ENCODE data around the gene CCDC83. TPM values are rescaled to one million over a fixed set of nuclear protein-coding genes. Genes with fewer than 3 reads are reported as not detected.

Gene CCDC83
- total and polyA plus RNA-seq, 2 donors (not counting 1 experiment from before 2014, with no cell fraction given) = under 0.01 TPM; not detected in 1

- Histone ChIP-seq H3K4me3 (replicated peaks in 1 of 4; ENCODE audit: control extremely low read depth in 1 of 4, insufficient read depth in 1 of 4, low read depth in 3 of 4, low read length in 4 of 4) (no peak overlapping the region), H3K4me2 (ENCODE audit: extremely low read depth, insufficient read depth, low read length) (no peak overlapping the region), H2AFZ (ENCODE audit: low read length) (no peak overlapping the region), H3K27me3 (ENCODE audit: control insufficient read depth, insufficient read depth, low read length) (no peaks in the 10 kb centered on the region), H3K4me1 (ENCODE audit: control insufficient read depth, extremely low read depth, insufficient read depth, low read length) (peaks cover 11% of the 10 kb centered on the region), H3K27ac (ENCODE audit: insufficient read depth, low read length) (no peak overlapping the region), H3K9me3 (ENCODE audit: control insufficient read depth, insufficient read depth, low read depth, low read length) (no peaks in the 10 kb centered on the region), H3K79me2 (ENCODE audit: control insufficient read depth, insufficient read depth, low read length) (no peaks in the 10 kb centered on the region), H4K20me1 (ENCODE audit: control insufficient read depth, extremely low read depth, insufficient read depth, low read length) (no peaks in the 10 kb centered on the region), H3K9ac (ENCODE audit: insufficient read depth, low read length) (no peak overlapping the region), H3K36me3 (ENCODE audit: control insufficient read depth, insufficient read depth, low read length) (no peaks in the 10 kb centered on the region)
- TF ChIP-seq CTCF (conservative IDR thresholded peaks at IDR 0.05 in 1 of 2, IDR thresholded peaks at IDR 0.05 in 1 of 2; ENCODE audit: low read depth in 1 of 2, low read length in 2 of 2) = no peak
- TF ChIP-seq EZH2 (IDR thresholded peaks at IDR 0.05; ENCODE audit: low read length, missing control alignments) = no peak
- peak in 1 of 2 donors; percentile 27 for DNase-seq (ENCODE audit: low read depth in 2 of 2)
Measured at GRCh38 chr11:85948884-85949283, 93.7 kb downstream of the CCDC83 start.

- H3K9ac ChIP-seq (ENCODE audit: insufficient read depth, low read length) = no peak overlapping the region
- no peaks in the 10 kb centered on the region for H3K9me3 ChIP-seq (ENCODE audit: control insufficient read depth, insufficient read depth, low read depth, low read length)
- TF ChIP-seq EZH2 (IDR thresholded peaks at IDR 0.05; ENCODE audit: low read length, missing control alignments) = no peak
- no peak for TF ChIP-seq CTCF (conservative IDR thresholded peaks at IDR 0.05 in 1 of 2, IDR thresholded peaks at IDR 0.05 in 1 of 2; ENCODE audit: low read depth in 1 of 2, low read length in 2 of 2)
- no peaks in the 10 kb centered on the region for H3K79me2 ChIP-seq (ENCODE audit: control insufficient read depth, insufficient read depth, low read length)
- no peak overlapping the region for H3K4me2 ChIP-seq (ENCODE audit: extremely low read depth, insufficient read depth, low read length)
- no peaks in the 10 kb centered on the region for H3K36me3 ChIP-seq (ENCODE audit: control insufficient read depth, insufficient read depth, low read length)
- H2AFZ ChIP-seq (ENCODE audit: low read length) = no peak overlapping the region
- H4K20me1 ChIP-seq (ENCODE audit: control insufficient read depth, extremely low read depth, insufficient read depth, low read length) = no peaks in the 10 kb centered on the region
- peaks cover 11% of the 10 kb centered on the region for H3K4me1 ChIP-seq (ENCODE audit: control insufficient read depth, extremely low read depth, insufficient read depth, low read length)
- no peak for DNase-seq (ENCODE audit: low read depth in 2 of 2)
- H3K4me3 ChIP-seq (replicated peaks in 1 of 4; ENCODE audit: control extremely low read depth in 1 of 4, insufficient read depth in 1 of 4, low read depth in 3 of 4, low read length in 4 of 4) = no peak overlapping the region
- H3K27ac ChIP-seq (ENCODE audit: insufficient read depth, low read length) = no peak overlapping the region
- no peaks in the 10 kb centered on the region for H3K27me3 ChIP-seq (ENCODE audit: control insufficient read depth, insufficient read depth, low read length)
Measured at GRCh38 chr11:85949798-85950197, 94.6 kb downstream of the CCDC83 start.

- H3K4me1 ChIP-seq (ENCODE audit: control insufficient read depth, extremely low read depth, insufficient read depth, low read length) = peaks cover 11% of the 10 kb centered on the region
- no peak overlapping the region for H3K27ac ChIP-seq (ENCODE audit: insufficient read depth, low read length)
- H3K9ac ChIP-seq (ENCODE audit: insufficient read depth, low read length) = no peak overlapping the region
- TF ChIP-seq EZH2 (IDR thresholded peaks at IDR 0.05; ENCODE audit: low read length, missing control alignments) (no peak), CTCF (conservative IDR thresholded peaks at IDR 0.05 in 1 of 2, IDR thresholded peaks at IDR 0.05 in 1 of 2; ENCODE audit: low read depth in 1 of 2, low read length in 2 of 2) (no peak)
- H2AFZ ChIP-seq (ENCODE audit: low read length) = no peak overlapping the region
- no peaks in the 10 kb centered on the region for H3K27me3 ChIP-seq (ENCODE audit: control insufficient read depth, insufficient read depth, low read length)
- DNase-seq (ENCODE audit: low read depth in 2 of 2) = no peak
- H3K36me3 ChIP-seq (ENCODE audit: control insufficient read depth, insufficient read depth, low read length) = no peaks in the 10 kb centered on the region
- H3K4me3 ChIP-seq (replicated peaks in 1 of 4; ENCODE audit: control extremely low read depth in 1 of 4, insufficient read depth in 1 of 4, low read depth in 3 of 4, low read length in 4 of 4) = no peak overlapping the region
- H3K79me2 ChIP-seq (ENCODE audit: control insufficient read depth, insufficient read depth, low read length) = no peaks in the 10 kb centered on the region
- no peaks in the 10 kb centered on the region for H4K20me1 ChIP-seq (ENCODE audit: control insufficient read depth, extremely low read depth, insufficient read depth, low read length)
- H3K9me3 ChIP-seq (ENCODE audit: control insufficient read depth, insufficient read depth, low read depth, low read length) = no peaks in the 10 kb centered on the region
- no peak overlapping the region for H3K4me2 ChIP-seq (ENCODE audit: extremely low read depth, insufficient read depth, low read length)
Measured at GRCh38 chr11:85950317-85951048, 95.3 kb downstream of the CCDC83 start.

All from fibroblast of lung (primary cell).